ENCODE data around the gene IL7R.

The IL7R gene

GRCh38 chr5:35856765-35857351 lies at the start of gene IL7R:
TSS of gene IL7R (plus strand) at chr5:35856891. CDS start at chr5:35856978, 87 bp downstream.
- DNase-seq: peak; percentile 51

GRCh38 chr5:35810601-35811000 lies 46.1 kb upstream of the IL7R start:
- no peak for DNase-seq

GRCh38 chr5:35811108-35811741 lies 45.5 kb upstream of the IL7R start:
- no peak for DNase-seq

- DNase-seq: no peak
Measured at GRCh38 chr5:35813521-35813920, 43.2 kb upstream of the IL7R start.

- DNase-seq: no peak
Measured at GRCh38 chr5:35815089-35815936, 41.4 kb upstream of the IL7R start.

- DNase-seq: no peak
Measured at GRCh38 chr5:35816881-35817521, 39.7 kb upstream of the IL7R start.

GRCh38 chr5:35819026-35819425 lies 37.7 kb upstream of the IL7R start:
- no peak for DNase-seq

GRCh38 chr5:35819668-35820067 lies 37.0 kb upstream of the IL7R start:
- no peak for DNase-seq

- peak; percentile 25 for DNase-seq
Measured at GRCh38 chr5:35820735-35821134, 36.0 kb upstream of the IL7R start.

GRCh38 chr5:35821513-35821912 lies 35.2 kb upstream of the IL7R start:
- no peak for DNase-seq

- DNase-seq: no peak
Measured at GRCh38 chr5:35822511-35822910, 34.2 kb upstream of the IL7R start.

- DNase-seq: no peak
Measured at GRCh38 chr5:35823347-35824098, 33.2 kb upstream of the IL7R start.

GRCh38 chr5:35826056-35826455 lies 30.6 kb upstream of the IL7R start:
- DNase-seq: no peak

GRCh38 chr5:35826554-35826953 lies 30.1 kb upstream of the IL7R start:
- no peak for DNase-seq

GRCh38 chr5:35828082-35828598 lies 28.6 kb upstream of the IL7R start:
- no peak for DNase-seq

GRCh38 chr5:35830587-35830986 lies 26.1 kb upstream of the IL7R start:
- no peak for DNase-seq

- DNase-seq: no peak
Measured at GRCh38 chr5:35832762-35833161, 23.9 kb upstream of the IL7R start.

- DNase-seq: no peak
Measured at GRCh38 chr5:35833224-35833623, 23.5 kb upstream of the IL7R start.

GRCh38 chr5:35835796-35836742 lies 20.6 kb upstream of the IL7R start:
- DNase-seq: no peak

GRCh38 chr5:35838370-35839042 lies 18.2 kb upstream of the IL7R start:
- no peak for DNase-seq

- no peak for DNase-seq
Measured at GRCh38 chr5:35842856-35843255, 13.8 kb upstream of the IL7R start.
